Hepatocyte (in vitro differentiated cells): ENCODE data around the gene MYL1. TPM values are rescaled to one million over a fixed set of nuclear protein-coding genes. Genes with fewer than 3 reads are reported as not detected.

Source experiments
- DNase-seq: peaks from one replicate; pipeline ENCODE4 v3.0.0-alpha.2; 2016; ENCODE audit warnings: low spot score
- H2AFZ ChIP-seq: fragments of 200-600 bp; sonication (generic); 2 replicates; pipeline ENCODE4 v1.6.0; 2016; ENCODE audit warnings: antibody characterized with exemption, mild to moderate bottlenecking
- H3K27ac ChIP-seq: fragments of 200-600 bp; sonication (generic); 2 replicates; pipeline ENCODE4 v1.5.1; 2016; ENCODE audit warnings: mild to moderate bottlenecking
- H3K27me3 ChIP-seq: fragments of 200-600 bp; sonication (generic); 2 replicates; pipeline ENCODE4 v1.6.1; 2016
- H3K36me3 ChIP-seq: fragments of 200-600 bp; sonication (generic); replicated peaks from 2 replicates; pipeline ENCODE4 v1.5.1; 2016; ENCODE audit warnings: low read depth; ENCODE audit not compliant: insufficient read depth
- H3K4me1 ChIP-seq: fragments of 200-600 bp; sonication (generic); 2 replicates; pipeline ENCODE4 v1.5.1; 2016; ENCODE audit warnings: mild to moderate bottlenecking, moderate library complexity; ENCODE audit not compliant: insufficient read depth
- H3K4me2 ChIP-seq: fragments of 200-600 bp; sonication (generic); 2 replicates; pipeline ENCODE4 v1.6.0; 2016
- H3K4me3 ChIP-seq: fragments of 200-600 bp; sonication (generic); 2 replicates; pipeline ENCODE4 v1.5.1; 2016; ENCODE audit warnings: mild to moderate bottlenecking
- H3K79me2 ChIP-seq: fragments of 200-600 bp; sonication (generic); 2 replicates; pipeline ENCODE4 v1.6.0; 2017; ENCODE audit warnings: mild to moderate bottlenecking
- H3K9me2 ChIP-seq: fragments of 200-600 bp; sonication (generic); replicated peaks from 2 replicates; pipeline ENCODE4 v1.6.0; 2017; ENCODE audit warnings: mild to moderate bottlenecking; ENCODE audit not compliant: insufficient read depth
- H3K9me3 ChIP-seq: fragments of 200-600 bp; sonication (generic); 2 replicates; pipeline ENCODE4 v1.5.1; 2016; ENCODE audit warnings: low read depth, mild to moderate bottlenecking
- H4K20me1 ChIP-seq: fragments of 200-600 bp; sonication (generic); 2 replicates; pipeline ENCODE4 v1.6.0; 2016; ENCODE audit warnings: mild to moderate bottlenecking; ENCODE audit not compliant: insufficient read depth, poor library complexity, severe bottlenecking
- EZH2 ChIP-seq: fragments of 200-600 bp; sonication (generic); IDR thresholded peaks from 2 replicates; pipeline ENCODE4 v1.6.1; 2016; ENCODE audit warnings: antibody characterized with exemption, mild to moderate bottlenecking, borderline replicate concordance
- EZH2phosphoT487 ChIP-seq: fragments of 200-600 bp; sonication (generic); IDR thresholded peaks from one replicate; pipeline ENCODE4 v1.6.1; 2018; ENCODE audit warnings: antibody characterized with exemption, mild to moderate bottlenecking, low read depth, moderate library complexity; ENCODE audit not compliant: unreplicated experiment, severe bottlenecking
- WGBS: methylation state at CpG from one replicate; pipeline ENCODE4 v1.1.6; 2016; ENCODE audit warnings: low lambda C conversion rate; ENCODE audit errors: missing lambda C conversion rate; 5-methylcytosine and 5-hydroxymethylcytosine counted together
- polyA plus RNA-seq: library from polyadenylated mRNA; unstranded; fragments of >200 nt; fragmentation: Nextera tagmentation; extraction: Ambion mirVana; gene quantifications from 2 replicates; pipeline ENCODE4 v1.2.1, GENCODE V29; 2016
- total RNA-seq: library from RNA; depleted of rRNA; stranded (reverse); fragments of >200 nt; gene quantifications from 2 replicates; pipeline ENCODE4 v1.2.3, GENCODE V29; 2014
- TF ChIP-seq, protein P1 (sequence below): fragments of 200-600 bp; sonication (generic); IDR thresholded peaks from 2 replicates; pipeline ENCODE4 v1.5.1; 2016; ENCODE audit warnings: antibody characterized with exemption, mild to moderate bottlenecking; ENCODE audit not compliant: poor library complexity

MYL1 gene
- total and polyA plus RNA-seq, 2 experiments from 2014 or later = not detected

GRCh38 chr2:210299866-210300373 lies 15.1 kb downstream of the MYL1 start:
- Histone ChIP-seq H3K4me1 (no peaks in the 10 kb centered on the region), H3K27me3 (no peaks in the 10 kb centered on the region), H3K4me3 (no peak overlapping the region), H2AFZ (no peak overlapping the region), H3K9me2 (no peaks in the 10 kb centered on the region), H3K79me2 (no peaks in the 10 kb centered on the region), H3K4me2 (no peak overlapping the region), H3K27ac (no peak overlapping the region), H3K36me3 (no peaks in the 10 kb centered on the region), H4K20me1 (no peaks in the 10 kb centered on the region), H3K9me3 (no peaks in the 10 kb centered on the region)
- DNase-seq = no peak
- TF ChIP-seq EZH2 = no peak
- 73% methylated on average over 3 of the region's 3 CpGs for WGBS

GRCh38 chr2:210288408-210288807 lies 26.6 kb downstream of the MYL1 start:
- Histone ChIP-seq H3K27ac (no peak overlapping the region), H2AFZ (no peak overlapping the region), H3K4me1 (no peaks in the 10 kb centered on the region), H3K79me2 (no peaks in the 10 kb centered on the region), H3K9me3 (no peaks in the 10 kb centered on the region), H3K36me3 (no peaks in the 10 kb centered on the region), H4K20me1 (no peaks in the 10 kb centered on the region), H3K27me3 (no peaks in the 10 kb centered on the region), H3K4me3 (no peak overlapping the region), H3K4me2 (no peak overlapping the region), H3K9me2 (no peaks in the 10 kb centered on the region)
- TF ChIP-seq, protein P1, sequence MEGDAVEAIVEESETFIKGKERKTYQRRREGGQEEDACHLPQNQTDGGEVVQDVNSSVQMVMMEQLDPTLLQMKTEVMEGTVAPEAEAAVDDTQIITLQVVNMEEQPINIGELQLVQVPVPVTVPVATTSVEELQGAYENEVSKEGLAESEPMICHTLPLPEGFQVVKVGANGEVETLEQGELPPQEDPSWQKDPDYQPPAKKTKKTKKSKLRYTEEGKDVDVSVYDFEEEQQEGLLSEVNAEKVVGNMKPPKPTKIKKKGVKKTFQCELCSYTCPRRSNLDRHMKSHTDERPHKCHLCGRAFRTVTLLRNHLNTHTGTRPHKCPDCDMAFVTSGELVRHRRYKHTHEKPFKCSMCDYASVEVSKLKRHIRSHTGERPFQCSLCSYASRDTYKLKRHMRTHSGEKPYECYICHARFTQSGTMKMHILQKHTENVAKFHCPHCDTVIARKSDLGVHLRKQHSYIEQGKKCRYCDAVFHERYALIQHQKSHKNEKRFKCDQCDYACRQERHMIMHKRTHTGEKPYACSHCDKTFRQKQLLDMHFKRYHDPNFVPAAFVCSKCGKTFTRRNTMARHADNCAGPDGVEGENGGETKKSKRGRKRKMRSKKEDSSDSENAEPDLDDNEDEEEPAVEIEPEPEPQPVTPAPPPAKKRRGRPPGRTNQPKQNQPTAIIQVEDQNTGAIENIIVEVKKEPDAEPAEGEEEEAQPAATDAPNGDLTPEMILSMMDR = no peak
- no peak for TF ChIP-seq EZH2
- no peak for TF ChIP-seq EZH2phosphoT487
- 76% methylated on average over 2 of the region's 2 CpGs for WGBS
- no peak for DNase-seq

DNA sequence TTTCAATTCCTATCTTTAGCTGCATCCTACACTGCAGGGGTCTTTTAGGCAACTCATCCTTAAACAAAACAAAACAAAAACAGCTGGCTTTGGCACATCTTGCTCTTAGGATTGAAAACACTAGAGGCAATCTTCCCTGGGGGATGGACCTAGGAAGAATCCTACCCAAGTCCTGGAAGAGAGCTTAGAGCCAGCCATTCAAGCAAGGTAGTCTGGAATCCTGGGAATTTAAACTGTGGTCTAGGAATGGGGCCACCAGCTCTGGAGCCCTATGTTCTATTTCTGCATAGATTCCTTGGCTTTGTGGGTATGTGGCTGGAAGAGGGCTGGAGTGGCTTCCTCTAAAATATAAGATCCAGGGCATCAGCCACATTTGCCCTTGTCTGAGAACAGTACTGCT lies 27.7 kb downstream of the MYL1 start:
- Histone ChIP-seq H3K27ac (no peak overlapping the region), H3K36me3 (no peaks in the 10 kb centered on the region), H4K20me1 (no peaks in the 10 kb centered on the region), H3K4me3 (no peak overlapping the region), H3K27me3 (no peaks in the 10 kb centered on the region), H3K4me2 (no peak overlapping the region), H3K9me2 (no peaks in the 10 kb centered on the region), H3K9me3 (no peaks in the 10 kb centered on the region), H3K79me2 (no peaks in the 10 kb centered on the region), H2AFZ (no peak overlapping the region), H3K4me1 (no peaks in the 10 kb centered on the region)
- no peak for DNase-seq
- TF ChIP-seq, protein P1 = no peak
- TF ChIP-seq EZH2 = no peak
- no peak for TF ChIP-seq EZH2phosphoT487

DNA sequence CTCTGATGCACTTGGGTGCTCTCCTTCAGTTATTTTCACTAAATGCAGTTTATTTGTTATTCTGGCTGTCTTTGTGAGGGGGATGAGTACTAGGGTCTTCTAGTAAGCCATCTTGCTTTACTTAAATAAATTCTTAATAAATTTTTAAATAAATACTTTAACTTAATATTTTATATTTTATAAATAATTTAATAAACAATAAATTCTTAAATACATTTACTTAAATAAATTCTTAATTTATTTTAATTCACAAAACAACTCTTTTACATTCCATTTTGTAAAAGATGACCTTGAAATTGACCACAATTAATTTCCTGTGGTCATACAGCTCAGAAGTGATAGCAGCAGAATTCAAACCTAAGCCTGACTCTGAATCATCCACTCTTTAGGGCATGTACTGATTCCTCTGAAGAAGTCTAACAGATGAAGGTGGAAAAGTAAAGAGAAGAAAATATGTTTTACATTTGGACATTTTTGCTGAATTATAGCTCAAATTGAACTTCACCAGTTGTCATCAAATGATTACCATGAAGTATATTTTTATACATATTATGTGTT lies 28.8 kb downstream of the MYL1 start:
- H3K9me2 ChIP-seq = no peaks in the 10 kb centered on the region
- no peak overlapping the region for H3K27ac ChIP-seq
- H3K36me3 ChIP-seq = no peaks in the 10 kb centered on the region
- H3K4me2 ChIP-seq = no peak overlapping the region
- no peak overlapping the region for H3K4me3 ChIP-seq
- DNase-seq = no peak
- no peaks in the 10 kb centered on the region for H3K79me2 ChIP-seq
- no peak for TF ChIP-seq EZH2phosphoT487
- TF ChIP-seq EZH2 = no peak
- TF ChIP-seq, protein P1 = no peak
- no peak overlapping the region for H2AFZ ChIP-seq
- no peaks in the 10 kb centered on the region for H3K9me3 ChIP-seq
- no peaks in the 10 kb centered on the region for H3K4me1 ChIP-seq
- no peaks in the 10 kb centered on the region for H4K20me1 ChIP-seq
- no peaks in the 10 kb centered on the region for H3K27me3 ChIP-seq
